HEK293 (cell line): ENCODE results near the gene SYTL1.

Experiments
- CTCF ChIA-PET: fragments of 350-600 bp; formaldehyde crosslinking; extraction: SDS; loops from one replicate; lab custom pipeline; 2021; ENCODE audit warnings: antibody characterized with exemption; lab: Yijun Ruan, JAX
- POLR2A ChIA-PET: fragments of 300-600 bp; formaldehyde crosslinking; extraction: SDS; loops from one replicate; lab custom pipeline; 2020; ENCODE audit warnings: antibody characterized with exemption, inconsistent platforms; lab: Yijun Ruan, JAX
- H3K27ac ChIP-seq: fragments of 200-500 bp; sonication (Bioruptor generic); 2 replicates; pipeline ENCODE4 v1.5.1; 2014; ENCODE audit warnings: low read depth, low read length, control low read depth, inconsistent platforms; ENCODE audit errors: extremely low read depth
- H3K36me3 ChIP-seq, 2 experiments: fragments of 200-500 bp in 1 of 2; sonication (Bioruptor generic) in 1 of 2; 1 replicate in 1 of 2; 2 replicates in 1 of 2; pipeline ENCODE4 v1.5.1; 2014 to 2017; ENCODE audit warnings: inconsistent platforms in 2 of 2, low read length in 2 of 2; ENCODE audit not compliant: control insufficient read depth in 2 of 2, insufficient read depth in 1 of 2
- H3K4me1 ChIP-seq: fragments of 200-500 bp; sonication (Bioruptor generic); 2 replicates; pipeline ENCODE4 v1.5.1; 2014; ENCODE audit warnings: mild to moderate bottlenecking, low read length, inconsistent platforms; ENCODE audit not compliant: control insufficient read depth, insufficient read depth
- H3K4me3 ChIP-seq: 2 replicates; pipeline ENCODE4 v1.5.1; 2011; ENCODE audit warnings: low read depth, mild to moderate bottlenecking, control low read depth, low read length, moderate library complexity
- H3K9me3 ChIP-seq: fragments of 200-500 bp; sonication (Bioruptor generic); 2 replicates; pipeline ENCODE4 v1.5.1; 2014; ENCODE audit warnings: low read depth, low read length, inconsistent platforms; ENCODE audit not compliant: control insufficient read depth, insufficient read depth
- SP3 ChIP-seq: fragments of 450-650 bp; formaldehyde crosslinking; IDR thresholded peaks from 2 replicates; pipeline ENCODE4 v1.5.1; 2016; ENCODE audit warnings: missing biosample characterization, missing genetic modification characterization
- ZBTB44 ChIP-seq: fragments of 450-650 bp; IDR thresholded peaks from 2 replicates; pipeline ENCODE4 v1.5.1; 2018; ENCODE audit warnings: missing biosample characterization, mild to moderate bottlenecking, missing genetic modification characterization
- ZFHX2 ChIP-seq: fragments of 450-650 bp; formaldehyde crosslinking; conservative IDR thresholded peaks from 2 replicates; pipeline ENCODE4 v1.5.1; 2016; ENCODE audit warnings: missing biosample characterization, missing genetic modification characterization
- ZFP3 ChIP-seq: fragments of 450-650 bp; formaldehyde crosslinking; IDR thresholded peaks from 2 replicates; pipeline ENCODE4 v1.5.1; 2016; ENCODE audit warnings: low read depth, missing biosample characterization, missing genetic modification characterization
- ZNF785 ChIP-seq: fragments of 450-650 bp; formaldehyde crosslinking; IDR thresholded peaks from 2 replicates; pipeline ENCODE4 v1.5.1; 2016; ENCODE audit warnings: missing biosample characterization, missing genetic modification characterization
- TF ChIP-seq, protein P1 (sequence below): fragments of 450-650 bp; formaldehyde crosslinking; IDR thresholded peaks from 2 replicates; pipeline ENCODE4 v1.5.1; 2016; ENCODE audit warnings: missing biosample characterization, missing genetic modification characterization
- TF ChIP-seq, protein P2 (sequence below): fragments of 450-650 bp; formaldehyde crosslinking; IDR thresholded peaks from 2 replicates; pipeline ENCODE4 v1.5.1; 2016; ENCODE audit warnings: missing biosample characterization, missing genetic modification characterization
- TF ChIP-seq, protein P3 (sequence below): fragments of 450-650 bp; formaldehyde crosslinking; IDR thresholded peaks from 2 replicates; pipeline ENCODE4 v1.5.1; 2016; ENCODE audit warnings: missing biosample characterization, missing genetic modification characterization
- TF ChIP-seq, protein P4 (sequence below): fragments of 450-650 bp; formaldehyde crosslinking; IDR thresholded peaks from 2 replicates; pipeline ENCODE4 v1.5.1; 2016; ENCODE audit warnings: missing biosample characterization, missing genetic modification characterization

Gene SYTL1

GRCh38 chr1:27372022-27372807, 30.4 kb downstream of the SYTL1 start (continued):
- no peak for TF ChIP-seq ZFHX2 (tag by site-specific recombination)
- TF ChIP-seq, protein P1, sequence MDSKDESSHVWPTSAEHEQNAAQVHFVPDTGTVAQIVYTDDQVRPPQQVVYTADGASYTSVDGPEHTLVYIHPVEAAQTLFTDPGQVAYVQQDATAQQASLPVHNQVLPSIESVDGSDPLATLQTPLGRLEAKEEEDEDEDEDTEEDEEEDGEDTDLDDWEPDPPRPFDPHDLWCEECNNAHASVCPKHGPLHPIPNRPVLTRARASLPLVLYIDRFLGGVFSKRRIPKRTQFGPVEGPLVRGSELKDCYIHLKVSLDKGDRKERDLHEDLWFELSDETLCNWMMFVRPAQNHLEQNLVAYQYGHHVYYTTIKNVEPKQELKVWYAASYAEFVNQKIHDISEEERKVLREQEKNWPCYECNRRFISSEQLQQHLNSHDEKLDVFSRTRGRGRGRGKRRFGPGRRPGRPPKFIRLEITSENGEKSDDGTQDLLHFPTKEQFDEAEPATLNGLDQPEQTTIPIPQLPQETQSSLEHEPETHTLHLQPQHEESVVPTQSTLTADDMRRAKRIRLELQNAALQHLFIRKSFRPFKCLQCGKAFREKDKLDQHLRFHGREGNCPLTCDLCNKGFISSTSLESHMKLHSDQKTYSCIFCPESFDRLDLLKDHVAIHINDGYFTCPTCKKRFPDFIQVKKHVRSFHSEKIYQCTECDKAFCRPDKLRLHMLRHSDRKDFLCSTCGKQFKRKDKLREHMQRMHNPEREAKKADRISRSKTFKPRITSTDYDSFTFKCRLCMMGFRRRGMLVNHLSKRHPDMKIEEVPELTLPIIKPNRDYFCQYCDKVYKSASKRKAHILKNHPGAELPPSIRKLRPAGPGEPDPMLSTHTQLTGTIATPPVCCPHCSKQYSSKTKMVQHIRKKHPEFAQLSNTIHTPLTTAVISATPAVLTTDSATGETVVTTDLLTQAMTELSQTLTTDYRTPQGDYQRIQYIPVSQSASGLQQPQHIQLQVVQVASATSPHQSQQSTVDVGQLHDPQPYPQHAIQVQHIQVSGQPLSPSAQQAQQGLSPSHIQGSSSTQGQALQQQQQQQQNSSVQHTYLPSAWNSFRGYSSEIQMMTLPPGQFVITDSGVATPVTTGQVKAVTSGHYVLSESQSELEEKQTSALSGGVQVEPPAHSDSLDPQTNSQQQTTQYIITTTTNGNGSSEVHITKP, result no peak

DNA sequence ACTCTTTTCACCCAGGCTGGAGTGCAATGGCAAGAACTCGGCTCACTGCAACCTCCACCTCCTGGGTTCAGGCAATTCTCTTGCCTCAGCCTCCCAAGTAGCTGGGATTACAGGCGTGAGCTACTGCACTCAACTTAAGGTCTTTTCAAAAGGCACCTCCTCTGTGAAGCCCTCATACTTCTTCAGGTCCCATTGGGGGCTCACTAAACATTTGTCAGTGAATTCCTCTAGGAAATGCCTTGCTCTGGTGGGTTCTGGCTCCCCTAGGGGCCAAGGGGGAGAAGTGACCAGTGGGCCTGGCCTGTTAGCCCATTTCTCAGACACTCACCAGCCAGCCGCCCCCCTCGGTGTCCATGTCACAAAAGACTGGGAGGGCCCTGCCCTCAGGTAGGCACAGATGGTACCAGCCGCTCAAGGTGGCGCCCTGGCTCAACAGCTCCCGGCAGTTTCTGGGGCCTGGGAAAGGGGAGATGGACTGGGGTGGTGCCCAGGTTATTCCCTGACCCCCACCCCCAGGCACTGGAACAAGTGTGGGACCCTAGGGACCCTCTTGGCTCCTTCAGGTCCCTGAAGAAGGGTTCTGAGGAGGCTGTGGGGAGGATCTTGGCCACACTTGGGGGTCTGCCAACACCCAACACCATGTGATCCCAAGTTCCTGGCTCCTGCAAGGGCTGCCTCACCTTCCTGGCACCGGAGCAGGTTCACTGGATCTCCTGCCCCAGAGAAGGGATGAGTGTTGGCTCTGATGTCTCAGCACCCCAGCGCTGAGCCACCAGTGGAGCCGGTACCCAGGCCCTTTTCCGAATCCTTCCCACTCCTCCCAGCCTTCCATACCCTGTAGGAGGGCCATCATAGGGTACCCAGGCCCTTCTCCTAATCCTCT, 31.2 kb downstream of the SYTL1 start:
- POLR2A ChIA-PET, result no interaction called here
- Histone ChIP-seq H3K36me3 (no peaks in the 10 kb centered on the region), H3K27ac (no peak overlapping the region), H3K4me1 (no peaks in the 10 kb centered on the region)
- CTCF ChIA-PET, result interaction anchor here (0.7 to 0.8 kb wide), 5 partner anchors 15 to 222 kb away, joined by 3 to 4 read pairs (median 4); no protein-coding TSS in a partner anchor
- TF ChIP-seq, protein P2, sequence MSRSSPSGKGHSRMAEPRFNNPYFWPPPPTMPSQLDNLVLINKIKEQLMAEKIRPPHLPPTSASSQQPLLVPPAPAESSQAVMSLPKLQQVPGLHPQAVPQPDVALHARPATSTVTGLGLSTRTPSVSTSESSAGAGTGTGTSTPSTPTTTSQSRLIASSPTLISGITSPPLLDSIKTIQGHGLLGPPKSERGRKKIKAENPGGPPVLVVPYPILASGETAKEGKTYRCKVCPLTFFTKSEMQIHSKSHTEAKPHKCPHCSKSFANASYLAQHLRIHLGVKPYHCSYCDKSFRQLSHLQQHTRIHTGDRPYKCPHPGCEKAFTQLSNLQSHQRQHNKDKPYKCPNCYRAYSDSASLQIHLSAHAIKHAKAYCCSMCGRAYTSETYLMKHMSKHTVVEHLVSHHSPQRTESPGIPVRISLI (tag by site-specific recombination), result 0 out of 2 replicates have a peak, but pooled peaks have one; percentile 25
- TF ChIP-seq ZFP3 (tag by site-specific recombination), result no peak
- no peak for TF ChIP-seq ZNF785 (tag by site-specific recombination)
- TF ChIP-seq ZBTB44 (tag by site-specific recombination), result no peak
- TF ChIP-seq, protein P3, sequence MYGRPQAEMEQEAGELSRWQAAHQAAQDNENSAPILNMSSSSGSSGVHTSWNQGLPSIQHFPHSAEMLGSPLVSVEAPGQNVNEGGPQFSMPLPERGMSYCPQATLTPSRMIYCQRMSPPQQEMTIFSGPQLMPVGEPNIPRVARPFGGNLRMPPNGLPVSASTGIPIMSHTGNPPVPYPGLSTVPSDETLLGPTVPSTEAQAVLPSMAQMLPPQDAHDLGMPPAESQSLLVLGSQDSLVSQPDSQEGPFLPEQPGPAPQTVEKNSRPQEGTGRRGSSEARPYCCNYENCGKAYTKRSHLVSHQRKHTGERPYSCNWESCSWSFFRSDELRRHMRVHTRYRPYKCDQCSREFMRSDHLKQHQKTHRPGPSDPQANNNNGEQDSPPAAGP (tag by site-specific recombination), result no peak
- no peak for TF ChIP-seq SP3 (tag by site-specific recombination)
- TF ChIP-seq, protein P4, sequence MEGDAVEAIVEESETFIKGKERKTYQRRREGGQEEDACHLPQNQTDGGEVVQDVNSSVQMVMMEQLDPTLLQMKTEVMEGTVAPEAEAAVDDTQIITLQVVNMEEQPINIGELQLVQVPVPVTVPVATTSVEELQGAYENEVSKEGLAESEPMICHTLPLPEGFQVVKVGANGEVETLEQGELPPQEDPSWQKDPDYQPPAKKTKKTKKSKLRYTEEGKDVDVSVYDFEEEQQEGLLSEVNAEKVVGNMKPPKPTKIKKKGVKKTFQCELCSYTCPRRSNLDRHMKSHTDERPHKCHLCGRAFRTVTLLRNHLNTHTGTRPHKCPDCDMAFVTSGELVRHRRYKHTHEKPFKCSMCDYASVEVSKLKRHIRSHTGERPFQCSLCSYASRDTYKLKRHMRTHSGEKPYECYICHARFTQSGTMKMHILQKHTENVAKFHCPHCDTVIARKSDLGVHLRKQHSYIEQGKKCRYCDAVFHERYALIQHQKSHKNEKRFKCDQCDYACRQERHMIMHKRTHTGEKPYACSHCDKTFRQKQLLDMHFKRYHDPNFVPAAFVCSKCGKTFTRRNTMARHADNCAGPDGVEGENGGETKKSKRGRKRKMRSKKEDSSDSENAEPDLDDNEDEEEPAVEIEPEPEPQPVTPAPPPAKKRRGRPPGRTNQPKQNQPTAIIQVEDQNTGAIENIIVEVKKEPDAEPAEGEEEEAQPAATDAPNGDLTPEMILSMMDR, result 0 out of 2 replicates have a peak, but pooled peaks have one; percentile 22
- TF ChIP-seq, all 188 proteins: peak for 2
- H3K4me3 ChIP-seq, result no peak overlapping the region
- no peaks in the 10 kb centered on the region for H3K9me3 ChIP-seq
